ENCODE measurements around the gene DCTN3. TPM values are rescaled to one million over a fixed set of nuclear protein-coding genes. Genes with fewer than 3 reads are reported as not detected.

DCTN3 gene
- polyA plus RNA-seq, 2 donors, result 44.4 to 112 TPM

DNA sequence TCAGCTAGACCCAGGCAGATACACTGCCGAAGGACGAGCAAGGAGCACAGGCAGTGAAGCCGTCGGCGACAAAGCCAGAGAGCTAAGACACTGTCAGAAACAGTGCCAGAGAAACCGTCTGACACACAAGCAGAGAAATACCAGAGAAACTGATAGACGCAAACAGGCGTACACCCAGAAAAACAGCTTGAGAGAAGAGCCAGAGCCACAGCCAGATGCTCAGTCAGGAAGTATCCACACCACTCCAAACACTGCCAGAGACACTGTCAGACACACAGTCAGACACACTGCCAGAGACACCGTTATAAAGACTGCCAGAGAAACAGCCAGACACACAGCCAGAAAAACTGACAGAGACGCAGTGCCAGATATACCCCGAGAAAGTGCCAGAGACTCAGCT, 49.9 kb downstream of the DCTN3 start:
- no peak overlapping the region for H3K4me3 ChIP-seq (ENCODE audit: low read depth in 1 of 2, low read length in 2 of 2)
- 57 to 64% methylated on average over 11 of the region's 11 CpGs for WGBS, 2 donors
- no peak overlapping the region for H3K27ac ChIP-seq (ENCODE audit: low read depth in 2 of 2, low read length in 1 of 2)
- no peaks in the 10 kb centered on the region for H3K36me3 ChIP-seq (ENCODE audit: control insufficient read depth in 2 of 2, insufficient read depth in 2 of 2, low read length in 1 of 2)
- no peaks in the 10 kb centered on the region for H3K9me3 ChIP-seq (ENCODE audit: control insufficient read depth in 2 of 2, insufficient read depth in 1 of 2, low read depth in 1 of 2, low read length in 1 of 2)
- peaks cover 0 to 2% of the 10 kb centered on the region in 2 donors for H3K27me3 ChIP-seq (ENCODE audit: control insufficient read depth in 1 of 2, insufficient read depth in 2 of 2, low read length in 2 of 2)
- no peaks in the 10 kb centered on the region for H3K4me1 ChIP-seq (ENCODE audit: control insufficient read depth in 2 of 2, insufficient read depth in 2 of 2, low read length in 1 of 2)

DNA sequence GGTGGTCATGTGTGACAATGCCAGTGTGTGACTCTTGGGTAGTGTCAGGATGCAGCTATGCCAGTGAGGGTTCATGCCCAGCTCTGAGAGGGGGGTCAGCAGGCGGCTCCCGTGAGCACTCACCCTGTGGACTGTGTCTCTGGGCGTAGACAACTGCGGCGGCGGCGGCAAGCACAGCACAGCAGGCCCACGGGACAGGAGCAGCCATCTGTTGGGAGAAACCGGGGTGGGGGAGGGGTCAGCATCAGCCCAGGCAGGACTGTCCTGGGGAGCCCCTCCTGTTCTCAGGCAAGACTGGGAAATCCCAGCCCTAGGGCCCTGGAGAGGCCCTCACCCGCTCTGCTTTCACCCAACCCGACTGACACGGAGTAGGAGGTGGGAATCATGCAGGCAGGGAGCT, 51.5 kb downstream of the DCTN3 start:
- H3K4me1 ChIP-seq (ENCODE audit: control insufficient read depth in 2 of 2, insufficient read depth in 2 of 2, low read length in 1 of 2), result no peaks in the 10 kb centered on the region
- WGBS, 2 donors, result 69 to 77% methylated on average over 12 of the region's 12 CpGs
- H3K36me3 ChIP-seq (ENCODE audit: control insufficient read depth in 2 of 2, insufficient read depth in 2 of 2, low read length in 1 of 2), result no peaks in the 10 kb centered on the region
- peaks cover 0 to 2% of the 10 kb centered on the region in 2 donors for H3K27me3 ChIP-seq (ENCODE audit: control insufficient read depth in 1 of 2, insufficient read depth in 2 of 2, low read length in 2 of 2)
- H3K27ac ChIP-seq (ENCODE audit: low read depth in 2 of 2, low read length in 1 of 2), result no peak overlapping the region
- no peak overlapping the region for H3K4me3 ChIP-seq (ENCODE audit: low read depth in 1 of 2, low read length in 2 of 2)
- no peaks in the 10 kb centered on the region for H3K9me3 ChIP-seq (ENCODE audit: control insufficient read depth in 2 of 2, insufficient read depth in 1 of 2, low read depth in 1 of 2, low read length in 1 of 2)

DNA sequence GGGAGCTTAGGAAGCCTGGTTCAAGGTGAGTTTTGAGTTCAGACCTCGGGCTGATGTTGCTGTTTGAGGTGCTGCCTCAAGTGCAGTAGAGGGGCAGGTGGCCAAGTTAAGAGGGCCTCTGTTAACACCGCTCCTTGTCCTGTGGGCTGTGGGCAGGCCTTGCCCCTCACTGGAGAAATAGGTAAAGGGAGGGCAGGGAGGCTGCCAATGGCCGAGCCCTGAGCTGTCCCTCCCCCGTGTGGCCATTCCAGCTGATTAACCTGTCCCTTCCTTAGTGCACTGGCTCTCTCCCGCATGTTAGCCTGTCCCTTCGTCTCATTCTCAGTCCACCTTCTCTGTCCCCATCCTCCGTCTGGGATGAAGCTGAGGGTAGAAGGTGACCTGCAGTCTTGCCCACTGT, 52.2 kb downstream of the DCTN3 start:
- Histone ChIP-seq H3K9me3 (ENCODE audit: control insufficient read depth in 2 of 2, insufficient read depth in 1 of 2, low read depth in 1 of 2, low read length in 1 of 2) (no peaks in the 10 kb centered on the region), H3K36me3 (ENCODE audit: control insufficient read depth in 2 of 2, insufficient read depth in 2 of 2, low read length in 1 of 2) (no peaks in the 10 kb centered on the region), H3K27me3 (ENCODE audit: control insufficient read depth in 1 of 2, insufficient read depth in 2 of 2, low read length in 2 of 2) (peaks cover 0 to 2% of the 10 kb centered on the region in 2 donors), H3K27ac (ENCODE audit: low read depth in 2 of 2, low read length in 1 of 2) (no peak overlapping the region), H3K4me3 (ENCODE audit: low read depth in 1 of 2, low read length in 2 of 2) (no peak overlapping the region), H3K4me1 (ENCODE audit: control insufficient read depth in 2 of 2, insufficient read depth in 2 of 2, low read length in 1 of 2) (no peaks in the 10 kb centered on the region)
- 78 to 84% methylated on average over 7 of the region's 7 CpGs for WGBS, 2 donors

DNA sequence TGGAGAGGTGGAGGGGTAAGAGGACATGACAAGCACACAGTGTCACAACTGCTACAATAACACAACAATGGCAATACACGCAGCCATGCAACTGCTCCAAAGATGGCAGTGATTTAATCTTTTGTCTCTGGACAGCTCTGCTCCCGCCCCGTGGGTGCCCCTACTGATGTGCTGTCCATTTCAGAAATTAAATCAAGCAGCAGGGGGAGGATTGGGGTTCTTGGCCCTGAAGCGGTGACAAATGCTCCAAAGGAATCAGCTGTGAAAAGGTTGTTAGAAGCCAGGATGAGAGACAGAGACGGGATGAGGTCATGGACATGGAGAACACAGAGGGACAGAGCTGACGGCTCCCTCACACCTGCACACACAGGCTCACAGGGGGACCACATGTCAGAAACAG, 53.3 kb downstream of the DCTN3 start:
- 79 to 84% methylated on average over 6 of the region's 6 CpGs for WGBS, 2 donors
- Histone ChIP-seq H3K4me1 (ENCODE audit: control insufficient read depth in 2 of 2, insufficient read depth in 2 of 2, low read length in 1 of 2) (no peaks in the 10 kb centered on the region), H3K27me3 (ENCODE audit: control insufficient read depth in 1 of 2, insufficient read depth in 2 of 2, low read length in 2 of 2) (peaks cover 0 to 2% of the 10 kb centered on the region in 2 donors), H3K27ac (ENCODE audit: low read depth in 2 of 2, low read length in 1 of 2) (no peak overlapping the region), H3K36me3 (ENCODE audit: control insufficient read depth in 2 of 2, insufficient read depth in 2 of 2, low read length in 1 of 2) (no peaks in the 10 kb centered on the region), H3K9me3 (ENCODE audit: control insufficient read depth in 2 of 2, insufficient read depth in 1 of 2, low read depth in 1 of 2, low read length in 1 of 2) (peaks cover 0 to 2% of the 10 kb centered on the region in 2 donors), H3K4me3 (ENCODE audit: low read depth in 1 of 2, low read length in 2 of 2) (no peak overlapping the region)

DNA sequence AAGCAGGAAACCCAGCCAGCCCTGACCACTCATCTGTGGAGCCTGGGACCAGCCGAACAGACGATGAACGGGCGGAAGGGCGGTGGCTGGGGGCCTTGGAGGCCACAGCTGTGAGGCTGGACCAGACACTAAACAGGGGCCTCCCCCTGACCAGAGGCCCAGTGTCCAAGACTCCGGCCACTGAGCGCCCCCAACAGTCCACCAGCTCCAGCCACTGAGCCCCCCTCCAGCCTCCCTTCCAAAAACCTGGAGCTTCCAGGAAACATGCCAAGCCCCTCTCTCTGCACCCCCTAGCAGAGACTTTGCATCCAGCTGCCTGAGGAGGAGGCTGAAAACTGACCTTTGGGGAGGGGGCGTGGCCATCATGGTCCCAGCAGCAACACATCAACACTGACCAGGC, 54.0 kb downstream of the DCTN3 start:
- Histone ChIP-seq H3K4me3 (ENCODE audit: low read depth in 1 of 2, low read length in 2 of 2) (no peak overlapping the region), H3K36me3 (ENCODE audit: control insufficient read depth in 2 of 2, insufficient read depth in 2 of 2, low read length in 1 of 2) (no peaks in the 10 kb centered on the region), H3K4me1 (ENCODE audit: control insufficient read depth in 2 of 2, insufficient read depth in 2 of 2, low read length in 1 of 2) (no peaks in the 10 kb centered on the region), H3K27ac (ENCODE audit: low read depth in 2 of 2, low read length in 1 of 2) (no peak overlapping the region), H3K27me3 (ENCODE audit: control insufficient read depth in 1 of 2, insufficient read depth in 2 of 2, low read length in 2 of 2) (peaks cover 0 to 2% of the 10 kb centered on the region in 2 donors), H3K9me3 (ENCODE audit: control insufficient read depth in 2 of 2, insufficient read depth in 1 of 2, low read depth in 1 of 2, low read length in 1 of 2) (peaks cover 0 to 3% of the 10 kb centered on the region in 2 donors)
- 75 to 88% methylated on average over 8 of the region's 8 CpGs for WGBS, 2 donors

DNA sequence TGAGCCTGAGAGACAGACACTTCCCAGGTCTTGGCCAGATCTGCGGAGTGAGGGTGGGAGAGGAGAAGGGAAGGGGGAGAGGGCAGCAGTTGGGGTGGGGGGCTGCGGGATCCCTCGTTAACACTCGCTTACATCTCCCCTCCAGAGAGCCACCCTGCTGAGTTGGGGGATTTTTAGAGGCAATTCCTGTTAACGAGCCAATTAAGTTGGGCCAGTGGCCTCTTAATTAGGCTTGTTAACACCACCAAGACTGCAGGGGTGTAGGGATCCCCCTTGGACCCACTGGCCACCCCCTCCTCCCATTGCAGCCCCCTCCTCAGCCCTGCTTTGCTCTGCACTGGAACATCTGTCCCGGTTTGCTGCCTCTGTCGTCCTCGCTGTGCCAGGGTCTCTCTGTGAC, 54.4 kb downstream of the DCTN3 start:
- WGBS, 2 donors, result 75 to 85% methylated on average over 7 to 8 of the region's 8 CpGs
- no peak overlapping the region for H3K27ac ChIP-seq (ENCODE audit: low read depth in 2 of 2, low read length in 1 of 2)
- no peaks in the 10 kb centered on the region for H3K36me3 ChIP-seq (ENCODE audit: control insufficient read depth in 2 of 2, insufficient read depth in 2 of 2, low read length in 1 of 2)
- peaks cover 0 to 3% of the 10 kb centered on the region in 2 donors for H3K9me3 ChIP-seq (ENCODE audit: control insufficient read depth in 2 of 2, insufficient read depth in 1 of 2, low read depth in 1 of 2, low read length in 1 of 2)
- no peaks in the 10 kb centered on the region for H3K4me1 ChIP-seq (ENCODE audit: control insufficient read depth in 2 of 2, insufficient read depth in 2 of 2, low read length in 1 of 2)
- H3K4me3 ChIP-seq (ENCODE audit: low read depth in 1 of 2, low read length in 2 of 2), result no peak overlapping the region
- peaks cover 0 to 2% of the 10 kb centered on the region in 2 donors for H3K27me3 ChIP-seq (ENCODE audit: control insufficient read depth in 1 of 2, insufficient read depth in 2 of 2, low read length in 2 of 2)

DNA sequence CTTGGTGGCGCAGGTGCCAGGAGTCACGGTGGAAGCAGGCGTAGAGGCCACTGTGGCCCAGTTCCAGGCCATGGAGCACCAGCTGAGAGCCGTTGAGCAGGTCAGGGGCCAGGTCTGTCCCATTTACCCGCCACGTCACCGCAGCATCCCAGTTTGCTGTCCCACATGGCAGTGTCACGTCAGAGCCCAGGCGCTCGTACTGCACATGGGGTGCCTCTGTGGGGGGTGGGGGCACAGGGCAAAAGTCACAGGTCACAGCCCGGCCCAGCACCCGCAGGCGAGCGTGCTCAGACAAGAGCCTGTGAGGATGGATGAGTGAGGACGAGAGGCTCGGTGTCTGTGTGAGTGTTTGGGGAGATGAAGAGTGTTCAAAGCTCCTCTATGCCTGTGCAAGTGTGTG, 55.7 kb downstream of the DCTN3 start:
- WGBS, 2 donors, result 90 to 92% methylated on average over 16 of the region's 16 CpGs
- H3K4me3 ChIP-seq (ENCODE audit: low read depth in 1 of 2, low read length in 2 of 2), result no peak overlapping the region
- peaks cover 0 to 2% of the 10 kb centered on the region in 2 donors for H3K27me3 ChIP-seq (ENCODE audit: control insufficient read depth in 1 of 2, insufficient read depth in 2 of 2, low read length in 2 of 2)
- no peak overlapping the region for H3K27ac ChIP-seq (ENCODE audit: low read depth in 2 of 2, low read length in 1 of 2)
- no peaks in the 10 kb centered on the region for H3K36me3 ChIP-seq (ENCODE audit: control insufficient read depth in 2 of 2, insufficient read depth in 2 of 2, low read length in 1 of 2)
- H3K4me1 ChIP-seq (ENCODE audit: control insufficient read depth in 2 of 2, insufficient read depth in 2 of 2, low read length in 1 of 2), result peaks cover 0 to 3% of the 10 kb centered on the region in 2 donors
- peaks cover 0 to 3% of the 10 kb centered on the region in 2 donors for H3K9me3 ChIP-seq (ENCODE audit: control insufficient read depth in 2 of 2, insufficient read depth in 1 of 2, low read depth in 1 of 2, low read length in 1 of 2)

Other genes with a start within 250 kb of the DCTN3 start
- gene MYORG, start 243.6 kb downstream of the DCTN3 start, polyA plus RNA-seq, result 1 to 10 TPM; 2.5 to 3.6 TPM
- 1 to 10 TPM; 4.2 TPM for gene FAM219A, start 161.9 kb downstream of the DCTN3 start, polyA plus RNA-seq
- not detected for gene DNAI1, start 161.7 kb downstream of the DCTN3 start, polyA plus RNA-seq
- gene ENHO, start 97.5 kb downstream of the DCTN3 start, polyA plus RNA-seq, result under 1 TPM; 0.31 to 0.39 TPM
- gene CNTFR, start 30.8 kb downstream of the DCTN3 start, polyA plus RNA-seq, result under 1 TPM; 0.22 to 0.54 TPM
- gene RPP25L, start 8.4 kb downstream of the DCTN3 start, polyA plus RNA-seq, result 10 to 100 TPM; 23.0 to 32.2 TPM
- gene ARID3C, start 8.6 kb upstream of the DCTN3 start, polyA plus RNA-seq, result not detected
- 10 to 100 TPM; 42.1 to 68.5 TPM for gene SIGMAR1, start 17.3 kb upstream of the DCTN3 start, polyA plus RNA-seq
- 10 to 100 TPM; 16.6 to 27.3 TPM for gene GALT, start 26.2 kb upstream of the DCTN3 start, polyA plus RNA-seq
- gene IL11RA, start 31.7 kb upstream of the DCTN3 start, polyA plus RNA-seq, result 10 to 100 TPM in 1 of 2 donors, 1 to 10 TPM in 1; 7.1 to 10.7 TPM
- under 1 TPM; 0.16 to 0.58 TPM for gene CCL27, start 42.2 kb upstream of the DCTN3 start, polyA plus RNA-seq
- gene CCL19, start 70.8 kb upstream of the DCTN3 start, polyA plus RNA-seq, result 10 to 100 TPM in 1 of 2 donors, 1 to 10 TPM in 1; 2.2 to 10.5 TPM
- 10 to 100 TPM; 13.2 to 50.9 TPM for gene CCL21, start 89.6 kb upstream of the DCTN3 start, polyA plus RNA-seq